ENCODE data around the gene SEC22A.

SEC22A gene

DNA sequence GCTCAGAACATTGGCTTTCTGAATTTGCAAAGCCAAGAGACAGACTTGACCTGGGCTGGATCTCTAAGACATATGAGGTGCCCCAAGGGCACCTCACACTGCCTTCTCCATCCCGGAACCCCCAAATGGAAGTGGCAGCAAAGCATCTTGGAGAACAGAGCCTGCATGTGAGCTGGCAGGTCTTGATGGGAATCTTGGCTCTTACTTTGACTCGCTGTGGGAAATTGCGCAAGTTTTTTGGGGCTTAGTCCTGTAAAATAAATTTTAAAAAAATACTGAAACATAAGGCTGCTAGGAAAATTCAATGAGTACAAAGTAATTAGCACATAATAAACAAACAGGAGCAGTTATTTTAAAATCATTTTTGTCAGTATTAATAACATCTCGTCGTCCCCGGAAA is 13.7 kb upstream of the SEC22A start:
- no peak overlapping the region for H3K9ac ChIP-seq
- H3K4me3 ChIP-seq (ENCODE audit: low read depth, low read length) = no peak overlapping the region
- H3K79me2 ChIP-seq = no peaks in the 10 kb centered on the region
- H3K27me3 ChIP-seq (ENCODE audit: control insufficient read depth, insufficient read depth, low read length) = no peaks in the 10 kb centered on the region
- H3K4me2 ChIP-seq (ENCODE audit: low read length) = no peak overlapping the region
- H2AFZ ChIP-seq = no peak overlapping the region
- no peak overlapping the region for H3K27ac ChIP-seq
- H3K9me3 ChIP-seq (ENCODE audit: control insufficient read depth, low read length) = no peaks in the 10 kb centered on the region
- no peaks in the 10 kb centered on the region for H3K4me1 ChIP-seq
- TF ChIP-seq, protein P1, sequence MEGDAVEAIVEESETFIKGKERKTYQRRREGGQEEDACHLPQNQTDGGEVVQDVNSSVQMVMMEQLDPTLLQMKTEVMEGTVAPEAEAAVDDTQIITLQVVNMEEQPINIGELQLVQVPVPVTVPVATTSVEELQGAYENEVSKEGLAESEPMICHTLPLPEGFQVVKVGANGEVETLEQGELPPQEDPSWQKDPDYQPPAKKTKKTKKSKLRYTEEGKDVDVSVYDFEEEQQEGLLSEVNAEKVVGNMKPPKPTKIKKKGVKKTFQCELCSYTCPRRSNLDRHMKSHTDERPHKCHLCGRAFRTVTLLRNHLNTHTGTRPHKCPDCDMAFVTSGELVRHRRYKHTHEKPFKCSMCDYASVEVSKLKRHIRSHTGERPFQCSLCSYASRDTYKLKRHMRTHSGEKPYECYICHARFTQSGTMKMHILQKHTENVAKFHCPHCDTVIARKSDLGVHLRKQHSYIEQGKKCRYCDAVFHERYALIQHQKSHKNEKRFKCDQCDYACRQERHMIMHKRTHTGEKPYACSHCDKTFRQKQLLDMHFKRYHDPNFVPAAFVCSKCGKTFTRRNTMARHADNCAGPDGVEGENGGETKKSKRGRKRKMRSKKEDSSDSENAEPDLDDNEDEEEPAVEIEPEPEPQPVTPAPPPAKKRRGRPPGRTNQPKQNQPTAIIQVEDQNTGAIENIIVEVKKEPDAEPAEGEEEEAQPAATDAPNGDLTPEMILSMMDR (IDR thresholded peaks at IDR 0.05) = no peak
- no peaks in the 10 kb centered on the region for H3K36me3 ChIP-seq (ENCODE audit: control insufficient read depth, insufficient read depth, low read length)

DNA sequence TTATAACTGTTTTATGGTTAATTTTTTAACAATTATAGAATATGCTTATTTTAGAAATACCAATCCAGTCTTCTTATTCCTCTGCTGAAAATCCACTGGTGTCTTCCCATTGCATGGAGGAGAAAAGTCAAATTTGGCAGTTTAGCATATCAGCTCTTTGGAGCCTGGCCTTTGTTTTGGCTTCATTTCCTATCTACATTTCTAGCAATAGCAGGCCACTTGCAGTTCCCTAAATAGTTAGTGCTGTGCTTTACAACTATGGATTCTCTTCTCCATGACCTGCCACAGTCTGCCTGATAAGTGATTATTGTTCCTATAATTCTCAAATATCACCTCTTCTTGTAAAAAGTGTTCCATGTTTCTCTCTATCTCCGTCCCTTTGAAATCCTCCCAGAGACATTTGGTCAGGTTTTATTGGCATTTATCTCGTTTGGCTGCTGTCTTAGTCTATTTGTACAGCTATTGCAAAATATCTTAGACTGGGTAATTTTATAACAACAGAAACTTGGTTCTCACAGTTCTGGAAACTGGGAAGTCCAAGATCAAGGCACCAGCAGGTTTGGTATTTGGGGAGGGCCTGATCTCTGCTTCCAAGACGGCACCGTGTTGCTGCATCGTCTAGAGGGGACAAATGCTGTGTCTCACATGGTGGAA is 8.2 kb upstream of the SEC22A start:
- H3K36me3 ChIP-seq (ENCODE audit: control insufficient read depth, insufficient read depth, low read length) = no peaks in the 10 kb centered on the region
- H3K79me2 ChIP-seq = no peaks in the 10 kb centered on the region
- H3K4me2 ChIP-seq (ENCODE audit: low read length) = no peak overlapping the region
- no peaks in the 10 kb centered on the region for H3K27me3 ChIP-seq (ENCODE audit: control insufficient read depth, insufficient read depth, low read length)
- H3K9ac ChIP-seq = no peak overlapping the region
- no peak overlapping the region for H3K4me3 ChIP-seq (ENCODE audit: low read depth, low read length)
- no peaks in the 10 kb centered on the region for H3K4me1 ChIP-seq
- H3K27ac ChIP-seq = no peak overlapping the region
- no peaks in the 10 kb centered on the region for H3K9me3 ChIP-seq (ENCODE audit: control insufficient read depth, low read length)
- H2AFZ ChIP-seq = no peak overlapping the region
- TF ChIP-seq, protein P1 (IDR thresholded peaks at IDR 0.05) = no peak

DNA sequence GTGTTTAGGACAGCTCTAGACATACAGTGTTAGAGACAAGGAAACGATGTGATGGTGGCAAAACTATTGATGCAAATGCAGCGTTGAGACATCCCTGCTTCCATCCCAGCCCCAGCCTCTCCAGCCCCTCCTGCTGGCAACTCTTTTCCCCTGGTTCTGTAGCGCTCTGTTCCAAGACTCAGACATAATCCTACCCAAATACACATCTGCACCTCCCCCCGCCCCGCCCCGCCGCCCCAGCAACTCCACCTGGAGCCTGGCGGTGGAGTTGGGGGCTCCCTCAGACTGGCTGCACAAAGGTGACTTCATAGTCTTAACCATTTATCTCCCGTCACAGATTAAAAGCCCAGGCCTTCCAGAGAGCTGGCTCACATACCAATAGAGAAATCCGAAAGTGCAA is 7.2 kb upstream of the SEC22A start:
- Histone ChIP-seq H2AFZ (peak overlapping the region; percentile 36), H3K9ac (no peak overlapping the region), H3K9me3 (ENCODE audit: control insufficient read depth, low read length) (no peaks in the 10 kb centered on the region), H3K27ac (no peak overlapping the region), H3K4me1 (no peaks in the 10 kb centered on the region), H3K27me3 (ENCODE audit: control insufficient read depth, insufficient read depth, low read length) (no peaks in the 10 kb centered on the region), H3K4me3 (ENCODE audit: low read depth, low read length) (no peak overlapping the region), H3K79me2 (no peaks in the 10 kb centered on the region), H3K36me3 (ENCODE audit: control insufficient read depth, insufficient read depth, low read length) (no peaks in the 10 kb centered on the region), H3K4me2 (ENCODE audit: low read length) (no peak overlapping the region)
- TF ChIP-seq, protein P1 (IDR thresholded peaks at IDR 0.05) = peak; percentile 60

DNA sequence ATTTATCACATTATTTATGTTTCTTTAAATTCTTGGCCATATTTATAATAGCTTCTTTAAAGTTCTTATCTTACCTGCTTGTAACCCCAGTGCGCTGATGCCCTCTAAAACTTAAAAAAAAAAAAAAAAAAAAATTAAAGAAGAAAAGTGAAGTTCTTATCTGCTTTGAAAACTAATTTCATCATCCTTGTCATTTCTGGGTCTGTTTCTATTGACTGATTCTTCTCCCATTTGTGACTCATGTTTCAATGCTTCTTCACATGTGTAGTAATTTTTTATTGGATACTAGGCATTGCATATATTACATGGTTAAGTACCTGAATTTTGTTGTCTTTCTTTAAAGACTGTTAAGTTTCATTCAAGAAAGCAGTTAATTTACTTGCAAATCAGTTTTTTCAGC is 3.4 kb upstream of the SEC22A start:
- H3K27me3 ChIP-seq (ENCODE audit: control insufficient read depth, insufficient read depth, low read length) = no peaks in the 10 kb centered on the region
- H3K4me2 ChIP-seq (ENCODE audit: low read length) = no peak overlapping the region
- no peaks in the 10 kb centered on the region for H3K36me3 ChIP-seq (ENCODE audit: control insufficient read depth, insufficient read depth, low read length)
- H3K4me3 ChIP-seq (ENCODE audit: low read depth, low read length) = no peak overlapping the region
- TF ChIP-seq, protein P1 (IDR thresholded peaks at IDR 0.05) = no peak
- no peaks in the 10 kb centered on the region for H3K4me1 ChIP-seq
- H2AFZ ChIP-seq = no peak overlapping the region
- H3K9ac ChIP-seq = no peak overlapping the region
- H3K9me3 ChIP-seq (ENCODE audit: control insufficient read depth, low read length) = no peaks in the 10 kb centered on the region
- peaks cover 9% of the 10 kb centered on the region for H3K79me2 ChIP-seq
- H3K27ac ChIP-seq = no peak overlapping the region

DNA sequence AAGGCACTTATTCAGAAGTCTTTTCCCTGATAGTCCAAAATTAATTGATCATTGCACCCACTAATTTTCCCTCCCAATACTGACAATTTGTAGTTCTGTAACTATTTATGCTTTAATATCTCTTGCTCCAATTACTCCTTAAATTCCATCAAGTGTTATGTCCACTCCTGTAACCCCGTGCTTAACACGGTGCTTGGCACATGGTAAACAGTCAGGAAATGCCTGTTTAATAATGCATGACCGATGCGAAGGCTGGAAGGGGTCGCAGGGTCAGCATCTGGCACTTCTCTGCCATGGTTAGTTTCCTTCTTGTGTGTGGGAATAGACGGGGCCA is 553 bp upstream of the SEC22A start:
- H3K27ac ChIP-seq = peak overlapping the region; percentile 84

More for the DNA sequence above, 553 bp upstream of the SEC22A start:
- Histone ChIP-seq H3K4me1 (no peaks in the 10 kb centered on the region), H3K4me3 (ENCODE audit: low read depth, low read length) (peak overlapping the region; percentile 94), H3K36me3 (ENCODE audit: control insufficient read depth, insufficient read depth, low read length) (no peaks in the 10 kb centered on the region), H3K4me2 (ENCODE audit: low read length) (peak overlapping the region; percentile 97), H3K79me2 (peaks cover 9% of the 10 kb centered on the region), H3K9me3 (ENCODE audit: control insufficient read depth, low read length) (no peaks in the 10 kb centered on the region), H3K27me3 (ENCODE audit: control insufficient read depth, insufficient read depth, low read length) (no peaks in the 10 kb centered on the region), H3K9ac (no peak overlapping the region), H2AFZ (peak overlapping the region; percentile 98)
- TF ChIP-seq, protein P1 (IDR thresholded peaks at IDR 0.05) = no peak
